SK-N-SH (cell line): ENCODE results near the gene SEC11A. TPM values are rescaled to one million over a fixed set of nuclear protein-coding genes. Genes with fewer than 3 reads are reported as not detected.

Experiments used
- CTCF ChIA-PET: fragments of 300-600, 350-600 bp; formaldehyde crosslinking; extraction: SDS; loops from one replicate; lab custom pipeline; 2021; lab: Yijun Ruan, JAX
- POLR2A ChIA-PET: fragments of 350-600 bp; sonication (Branson Sonifier 250); formaldehyde crosslinking; extraction: SDS; loops from one replicate; lab custom pipeline; 2020; ENCODE audit warnings: antibody characterized with exemption, inconsistent platforms; lab: Yijun Ruan, JAX
- DNase-seq: peaks from one replicate; pipeline ENCODE4 v3.0.0; 2012
- H2AFZ ChIP-seq: fragments of 200-600 bp; sonication (generic); 2 replicates; pipeline ENCODE4 v1.8.1; 2016; ENCODE audit warnings: antibody characterized with exemption, mild to moderate bottlenecking, low read depth
- H3F3A ChIP-seq: fragments of 200-600 bp; sonication (generic); replicated peaks from 2 replicates; pipeline ENCODE3; 2016; ENCODE audit warnings: antibody characterized with exemption, mild to moderate bottlenecking; ENCODE audit not compliant: insufficient read depth
- H3K27ac ChIP-seq, 2 experiments: fragments of 200-500 bp in 1 of 2; fragments of 200-600 bp in 1 of 2; sonication (Bioruptor generic) in 1 of 2; sonication (generic), shearing (Covaris generic) in 1 of 2; 2 replicates each; pipeline versions ENCODE4 v1.5.1 to v1.6.1; 2014 to 2016; ENCODE audit warnings: low read depth in 2 of 2, inconsistent platforms in 1 of 2, low read length in 1 of 2, mild to moderate bottlenecking in 1 of 2, mixed read lengths in 1 of 2
- H3K27me3 ChIP-seq: fragments of 200-600 bp; sonication (generic), shearing (Covaris generic); 2 replicates; pipeline ENCODE4 v1.6.1; 2016; ENCODE audit warnings: mixed run types; ENCODE audit not compliant: insufficient read depth
- H3K36me3 ChIP-seq, 2 experiments: fragments of 200-500 bp in 1 of 2; fragments of 200-600 bp in 1 of 2; sonication (Bioruptor generic) in 1 of 2; sonication (generic) in 1 of 2; replicated peaks in 1 of 2; 2 replicates each; pipeline versions ENCODE3 to v1.5.1; 2014 to 2016; ENCODE audit warnings: low read length in 1 of 2, mild to moderate bottlenecking in 1 of 2; ENCODE audit not compliant: insufficient read depth in 2 of 2, control insufficient read depth in 1 of 2
- H3K4me1 ChIP-seq, 2 experiments: fragments of 200-500 bp in 1 of 2; fragments of 200-600 bp in 1 of 2; sonication (Bioruptor generic) in 1 of 2; sonication (generic), shearing (Covaris generic) in 1 of 2; 2 replicates each; pipeline versions ENCODE4 v1.5.1 to v1.6.1; 2014 to 2016; ENCODE audit warnings: low read depth in 1 of 2, low read length in 1 of 2, mixed run types in 1 of 2; ENCODE audit not compliant: insufficient read depth in 2 of 2, control insufficient read depth in 1 of 2
- H3K4me2 ChIP-seq: fragments of 200-600 bp; sonication (generic), shearing (Covaris generic); 2 replicates; pipeline ENCODE4 v1.6.1; 2017; ENCODE audit warnings: mixed run types
- H3K4me3 ChIP-seq, 2 experiments: fragments of 200-500 bp in 1 of 2; fragments of 200-600 bp in 1 of 2; sonication (Bioruptor generic) in 1 of 2; sonication (generic), shearing (Covaris generic) in 1 of 2; 2 replicates each; pipeline versions ENCODE4 v1.5.1 to v1.8.1; 2014 to 2016; ENCODE audit warnings: low read depth in 2 of 2, inconsistent platforms in 1 of 2, low read length in 1 of 2, mild to moderate bottlenecking in 1 of 2, mixed read lengths in 1 of 2, moderate library complexity in 1 of 2
- H3K79me2 ChIP-seq: fragments of 200-600 bp; sonication (generic); 2 replicates; pipeline ENCODE4 v1.8.1; 2017; ENCODE audit warnings: mild to moderate bottlenecking; ENCODE audit not compliant: insufficient read depth
- H3K9ac ChIP-seq: fragments of 200-600 bp; sonication (generic); 2 replicates; pipeline ENCODE4 v1.6.1; 2017; ENCODE audit warnings: mixed run types
- H3K9me2 ChIP-seq: fragments of 200-600 bp; sonication (generic); 2 replicates; pipeline ENCODE4 v1.6.1; 2017; ENCODE audit warnings: mixed run types
- H3K9me3 ChIP-seq: fragments of 200-600 bp; sonication (generic); 2 replicates; pipeline ENCODE4 v1.6.1; 2017; ENCODE audit warnings: mixed run types, mild to moderate bottlenecking, moderate library complexity
- H4K20me1 ChIP-seq: fragments of 200-600 bp; sonication (generic); 2 replicates; pipeline ENCODE4 v1.6.1; 2017; ENCODE audit warnings: mild to moderate bottlenecking, mixed run types; ENCODE audit not compliant: insufficient read depth
- ELF1 ChIP-seq: IDR thresholded peaks from 2 replicates; pipeline ENCODE4 v1.4.0; 2012
- EP300 ChIP-seq, 2 experiments: IDR thresholded peaks; 2 replicates each; pipeline versions ENCODE4 v1.4.0 to v1.6.1; 2012; ENCODE audit warnings: borderline replicate concordance in 1 of 2, low read depth in 1 of 2, low read length in 1 of 2
- FOXJ3 ChIP-seq: sonication (generic); formaldehyde crosslinking; IDR thresholded peaks from 2 replicates; pipeline ENCODE4 v1.5.1; 2020; ENCODE audit warnings: mild to moderate bottlenecking, missing genetic modification reagents
- MAX ChIP-seq: IDR thresholded peaks from 2 replicates; pipeline ENCODE4 v1.4.0; 2012; ENCODE audit warnings: low read depth
- NFIC ChIP-seq: IDR thresholded peaks from 2 replicates; pipeline ENCODE4 v1.4.0; 2012; ENCODE audit warnings: borderline replicate concordance
- NRF1 ChIP-seq: IDR thresholded peaks from 2 replicates; pipeline ENCODE4 v1.6.1; 2012; ENCODE audit warnings: low read depth, mild to moderate bottlenecking, low read length
- SMC3 ChIP-seq: IDR thresholded peaks from 2 replicates; pipeline ENCODE4 v1.6.1; 2012; ENCODE audit warnings: low read depth, low read length, improper control_type of control experiment
- USF1 ChIP-seq: IDR thresholded peaks from 2 replicates; pipeline ENCODE4 v1.4.0; 2012; ENCODE audit warnings: low read depth, borderline replicate concordance
- YY1 ChIP-seq: IDR thresholded peaks from 2 replicates; pipeline ENCODE4 v1.4.0; 2012; ENCODE audit warnings: low read depth, mild to moderate bottlenecking
- WGBS: methylation state at CpG from one replicate; pipeline ENCODE4 v1.1.6; 2017; ENCODE audit warnings: low lambda C conversion rate; 5-methylcytosine and 5-hydroxymethylcytosine counted together
- polyA plus RNA-seq, 3 experiments: library from polyadenylated mRNA; depleted of rRNA; stranded (reverse); fragments of >200 nt; gene quantifications; 2 replicates each; pipeline ENCODE4 v1.2.3, GENCODE V29; 2012
- TF ChIP-seq, protein P1 (sequence below): fragments of 150-350 bp; IDR thresholded peaks from 2 replicates; pipeline ENCODE4 v1.6.1; 2017; ENCODE audit warnings: antibody characterized with exemption, low read length, low read depth, borderline replicate concordance
- TF ChIP-seq, protein P2 (sequence below): fragments of 200-600 bp; sonication (generic); IDR thresholded peaks from 2 replicates; pipeline ENCODE4 v1.6.1; 2017; ENCODE audit warnings: antibody characterized with exemption, mild to moderate bottlenecking, moderate library complexity

The SEC11A gene
- polyA plus RNA-seq, 1 of the 3 experiments (the other 2 are of a cell fraction), result 107 TPM

DNA sequence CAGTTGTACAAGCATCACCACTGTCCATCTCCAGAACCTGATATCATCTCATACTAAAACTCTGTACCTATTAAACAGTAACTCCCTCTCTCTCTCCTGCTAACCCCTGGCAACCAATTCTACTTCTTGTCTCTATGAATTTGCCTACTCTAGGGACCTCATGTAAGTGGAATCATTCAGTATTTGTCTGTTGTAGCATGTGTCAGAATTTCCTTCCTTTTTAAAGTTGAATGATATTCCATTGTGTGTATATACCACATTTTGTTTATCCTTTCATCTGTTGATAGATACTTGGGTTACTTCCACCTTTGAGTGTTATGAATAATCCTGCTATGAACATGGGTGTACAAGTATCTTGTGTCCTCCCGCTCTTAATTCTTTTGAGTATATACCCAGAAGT, 49.0 kb upstream of the SEC11A start:
- Histone ChIP-seq H4K20me1 (peaks cover 52% of the 10 kb centered on the region), H3F3A (no peaks in the 10 kb centered on the region), H3K4me2 (no peak overlapping the region), H3K9me3 (no peaks in the 10 kb centered on the region), H2AFZ (no peak overlapping the region), H3K9me2 (no peaks in the 10 kb centered on the region), H3K4me1 (peaks cover 0 to 20% of the 10 kb centered on the region in 2 experiments; a peak in 3 of 4 replicates), H3K36me3 (peaks cover 4 to 23% of the 10 kb centered on the region in 2 experiments)
- CTCF ChIA-PET, result interaction anchor here (1.2 kb wide), 1 partner anchor 16 kb away, joined by 6 read pairs; no protein-coding TSS in a partner anchor
- DNase-seq, result no peak
- WGBS, result 100% methylated on average over 1 of the region's 1 CpG
- TF ChIP-seq ELF1, result no peak
- TF ChIP-seq, all 33 proteins: peak for 0
- Histone ChIP-seq H3K27ac (no peak overlapping the region), H3K27me3 (no peaks in the 10 kb centered on the region), H3K9ac (no peak overlapping the region), H3K79me2 (peaks cover 97% of the 10 kb centered on the region), H3K4me3 (no peak overlapping the region)
- POLR2A ChIA-PET, result interaction anchor here (0.6 kb wide), 1 partner anchor 33 kb away, joined by 3 read pairs; no protein-coding TSS in a partner anchor

- Histone ChIP-seq H3K4me1 (peaks cover 0 to 21% of the 10 kb centered on the region in 2 experiments; a peak in 3 of 4 replicates), H2AFZ (no peak overlapping the region), H3K9me3 (no peaks in the 10 kb centered on the region), H3K79me2 (peaks cover 97% of the 10 kb centered on the region), H3K27ac (no peak overlapping the region), H3K4me3 (no peak overlapping the region), H3K36me3 (peaks cover 4 to 21% of the 10 kb centered on the region in 2 experiments), H3K27me3 (no peaks in the 10 kb centered on the region), H3K9me2 (no peaks in the 10 kb centered on the region), H4K20me1 (peaks cover 55% of the 10 kb centered on the region), H3F3A (no peaks in the 10 kb centered on the region), H3K4me2 (no peak overlapping the region), H3K9ac (no peak overlapping the region)
- DNase-seq, result no peak
- POLR2A ChIA-PET, result interaction anchor here (0.6 kb wide), 1 partner anchor 33 kb away, joined by 3 read pairs; no protein-coding TSS in a partner anchor
- CTCF ChIA-PET, result interaction anchor here (1.2 to 1.3 kb wide), 2 partner anchors 12 to 16 kb away, joined by 3 to 6 read pairs; no protein-coding TSS in a partner anchor
- TF ChIP-seq EP300 (IDR thresholded peaks at IDR 0.05; ENCODE audit: borderline replicate concordance in 1 of 2, low read depth in 1 of 2, low read length in 1 of 2) (no peak), NFIC (no peak), SMC3 (no peak), USF1 (no peak), YY1 (no peak), MAX (no peak), NRF1 (no peak), FOXJ3 (CRISPR knock-in tag) (no peak)
- TF ChIP-seq, protein P1, sequence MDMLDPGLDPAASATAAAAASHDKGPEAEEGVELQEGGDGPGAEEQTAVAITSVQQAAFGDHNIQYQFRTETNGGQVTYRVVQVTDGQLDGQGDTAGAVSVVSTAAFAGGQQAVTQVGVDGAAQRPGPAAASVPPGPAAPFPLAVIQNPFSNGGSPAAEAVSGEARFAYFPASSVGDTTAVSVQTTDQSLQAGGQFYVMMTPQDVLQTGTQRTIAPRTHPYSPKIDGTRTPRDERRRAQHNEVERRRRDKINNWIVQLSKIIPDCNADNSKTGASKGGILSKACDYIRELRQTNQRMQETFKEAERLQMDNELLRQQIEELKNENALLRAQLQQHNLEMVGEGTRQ, result no peak
- TF ChIP-seq, protein P2, sequence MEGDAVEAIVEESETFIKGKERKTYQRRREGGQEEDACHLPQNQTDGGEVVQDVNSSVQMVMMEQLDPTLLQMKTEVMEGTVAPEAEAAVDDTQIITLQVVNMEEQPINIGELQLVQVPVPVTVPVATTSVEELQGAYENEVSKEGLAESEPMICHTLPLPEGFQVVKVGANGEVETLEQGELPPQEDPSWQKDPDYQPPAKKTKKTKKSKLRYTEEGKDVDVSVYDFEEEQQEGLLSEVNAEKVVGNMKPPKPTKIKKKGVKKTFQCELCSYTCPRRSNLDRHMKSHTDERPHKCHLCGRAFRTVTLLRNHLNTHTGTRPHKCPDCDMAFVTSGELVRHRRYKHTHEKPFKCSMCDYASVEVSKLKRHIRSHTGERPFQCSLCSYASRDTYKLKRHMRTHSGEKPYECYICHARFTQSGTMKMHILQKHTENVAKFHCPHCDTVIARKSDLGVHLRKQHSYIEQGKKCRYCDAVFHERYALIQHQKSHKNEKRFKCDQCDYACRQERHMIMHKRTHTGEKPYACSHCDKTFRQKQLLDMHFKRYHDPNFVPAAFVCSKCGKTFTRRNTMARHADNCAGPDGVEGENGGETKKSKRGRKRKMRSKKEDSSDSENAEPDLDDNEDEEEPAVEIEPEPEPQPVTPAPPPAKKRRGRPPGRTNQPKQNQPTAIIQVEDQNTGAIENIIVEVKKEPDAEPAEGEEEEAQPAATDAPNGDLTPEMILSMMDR, result no peak
- 90% methylated on average over 3 of the region's 3 CpGs for WGBS
Observed at GRCh38 chr15:84764585-84764984, 48.6 kb upstream of the SEC11A start.
